Adrenal gland (tissue), 5 donors: Measurements from ENCODE around the gene NFATC1.

Experiments used
- CTCF ChIP-seq, 6 experiments: fragments of 450-650 bp in 4 of 6; fragments of 200-600 bp in 2 of 6; sonication (generic) in 1 of 6; IDR thresholded peaks; 1 replicate in 5 of 6; 2 replicates in 1 of 6; pipeline versions ENCODE4 v1.5.1 to v1.8.0; 2016 to 2021; ENCODE audit warnings: antibody characterized with exemption in 6 of 6, mild to moderate bottlenecking in 2 of 6, moderate library complexity in 1 of 6
- POLR2A ChIP-seq, 2 donors: fragments of 450-650 bp; IDR thresholded peaks; one replicate each; pipeline ENCODE4 v1.6.1; 2017; ENCODE audit warnings: antibody characterized with exemption in 2 of 2, mild to moderate bottlenecking in 2 of 2, moderate library complexity in 1 of 2
- donor health status: DM: no; HTN: no; CAD: no.

- TF ChIP-seq CTCF (IDR thresholded peaks at IDR 0.05) (no peak), POLR2A (IDR thresholded peaks at IDR 0.05) (no peak)
Observed at GRCh38 chr18:79429785-79430281, 34.1 kb downstream of the NFATC1 start.
